ENCODE results near the gene ZNF385A. TPM values are rescaled to one million over a fixed set of nuclear protein-coding genes. Genes with fewer than 3 reads are reported as not detected.
A peak's percentile ranks its signal among the peaks of the same experiment; 100 is the strongest.
"Not testable (repeated sequence)": the region's sequence is repeated elsewhere in the genome, so short reads cannot be mapped to it uniquely, and the experiment has no call there.

ZNF385A gene
- total RNA-seq, 2 experiments from 2014 or later = 1.4 to 2.0 TPM

DNA sequence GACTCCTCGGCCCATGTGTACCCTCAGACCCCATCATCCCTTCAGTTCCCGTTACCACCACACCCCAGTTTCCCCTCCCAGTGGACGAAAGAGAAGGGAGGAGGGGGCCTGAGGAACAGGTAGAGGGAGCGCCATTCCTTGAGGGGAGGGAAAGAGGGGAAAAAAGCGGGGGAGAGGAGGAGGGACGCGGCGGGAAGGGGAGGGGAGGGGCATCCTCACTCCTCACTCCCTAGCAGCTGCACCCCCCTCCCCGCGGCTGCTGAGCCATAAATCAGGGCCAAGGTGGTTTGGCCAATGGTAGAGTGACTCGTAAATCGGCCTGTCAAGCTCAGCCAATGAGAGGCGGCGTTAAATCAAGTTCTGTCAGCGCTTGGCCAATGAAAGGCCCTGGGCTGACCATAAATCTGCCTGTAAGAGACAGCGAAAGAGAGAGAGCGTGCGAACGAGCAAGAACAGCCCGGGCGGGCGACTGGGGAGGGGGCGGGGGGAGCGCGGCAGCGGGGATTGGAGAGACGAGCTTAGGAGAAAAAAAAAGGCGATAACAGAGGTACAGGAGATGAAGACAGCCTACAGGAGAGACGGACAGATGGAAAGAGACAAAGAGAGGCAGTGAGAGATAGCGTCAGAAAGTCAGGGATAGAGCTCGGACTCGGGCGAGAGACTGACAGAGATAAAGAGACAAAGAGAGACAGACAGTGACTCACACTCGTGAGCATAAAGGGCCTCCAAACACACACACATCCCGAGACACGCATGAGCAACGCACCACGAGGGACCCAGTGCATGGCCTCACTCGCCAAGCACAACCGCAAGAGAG is 25.4 kb downstream of the ZNF385A start:
- H3K27me3 Mint-ChIP-seq = no peaks in the 10 kb centered on the region
- peaks cover 26% of the 10 kb centered on the region for H3K4me1 Mint-ChIP-seq
- H3K9me3 Mint-ChIP-seq = no peaks in the 10 kb centered on the region
- H3K27ac Mint-ChIP-seq = no peak overlapping the region
- no peak overlapping the region for H3K4me3 Mint-ChIP-seq
- no peaks in the 10 kb centered on the region for H3K36me3 Mint-ChIP-seq
- POLR2A ChIA-PET = interaction anchor here (0.5 to 3.9 kb wide), 17 partner anchors 9 to 1967 kb away, joined by 3 to 32 read pairs (median 5); partner anchors contain the start of genes CBX5, COPZ1, HNRNPA1 and NFE2
- ATAC-seq (ENCODE audit: low read depth) (peak; percentile 96), DNase-seq (peak; percentile 84)

DNA sequence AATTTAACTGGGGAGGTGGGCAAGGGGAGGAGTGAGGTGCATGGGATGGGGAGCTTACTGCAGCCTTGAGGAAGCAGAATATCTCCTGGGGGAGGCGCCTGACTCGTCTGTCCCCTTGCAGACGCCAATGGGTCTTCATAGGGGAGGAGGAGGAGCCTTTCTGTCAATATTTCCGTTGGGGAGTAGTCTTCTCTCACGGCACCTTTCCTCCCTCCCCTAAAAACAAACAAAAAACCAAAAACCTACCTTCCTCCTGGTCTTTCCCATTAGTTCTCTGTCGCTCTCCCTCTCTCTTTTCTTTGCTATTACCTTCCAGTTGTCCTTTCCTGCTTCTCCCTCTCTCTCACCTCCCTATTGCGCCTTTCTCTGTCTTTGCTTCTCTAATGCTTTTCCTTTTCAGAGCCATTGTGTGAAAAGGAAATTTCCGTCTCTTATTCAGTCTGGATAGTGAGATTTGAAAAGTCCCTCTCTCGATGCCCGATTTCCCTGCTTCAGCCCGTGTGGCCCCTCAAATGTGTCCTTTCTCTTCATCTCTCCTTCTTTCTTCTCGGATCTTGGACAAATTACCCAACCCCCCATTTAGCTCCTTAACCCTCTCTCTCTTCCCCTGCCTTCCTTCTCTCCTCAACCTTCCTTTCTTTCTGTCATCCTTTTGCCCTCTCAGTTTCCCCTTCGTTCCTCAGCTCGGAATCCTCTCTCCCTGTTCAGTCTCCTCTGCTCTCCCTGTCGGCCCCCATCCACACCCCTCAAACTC is 26.2 kb downstream of the ZNF385A start:
- H3K27me3 Mint-ChIP-seq = no peaks in the 10 kb centered on the region
- DNase-seq (peak; percentile 42), ATAC-seq (ENCODE audit: low read depth) (peak; percentile 47)
- no peak overlapping the region for H3K4me3 Mint-ChIP-seq
- no peaks in the 10 kb centered on the region for H3K9me3 Mint-ChIP-seq
- H3K4me1 Mint-ChIP-seq = peaks cover 18% of the 10 kb centered on the region
- H3K27ac Mint-ChIP-seq = no peak overlapping the region
- POLR2A ChIA-PET = interaction anchor here (0.6 to 3.9 kb wide), 16 partner anchors 11 to 1968 kb away, joined by 3 to 32 read pairs (median 5); partner anchors contain the start of genes CBX5, COPZ1, HNRNPA1 and NFE2
- H3K36me3 Mint-ChIP-seq = no peaks in the 10 kb centered on the region

GRCh38 chr12:54357506-54358190 is 26.9 kb downstream of the ZNF385A start:
- Mint-ChIP-seq H3K27me3 (no peaks in the 10 kb centered on the region), H3K9me3 (no peaks in the 10 kb centered on the region), H3K27ac (no peak overlapping the region), H3K4me1 (peaks cover 19% of the 10 kb centered on the region), H3K36me3 (no peaks in the 10 kb centered on the region), H3K4me3 (no peak overlapping the region)
- POLR2A ChIA-PET = interaction anchor here (0.6 to 3.9 kb wide), 7 partner anchors 11 to 94 kb away, joined by 3 to 32 read pairs (median 7); partner anchors contain the start of genes CBX5, COPZ1, HNRNPA1 and NFE2
- ATAC-seq (ENCODE audit: low read depth) (no peak), DNase-seq (no peak)

DNA sequence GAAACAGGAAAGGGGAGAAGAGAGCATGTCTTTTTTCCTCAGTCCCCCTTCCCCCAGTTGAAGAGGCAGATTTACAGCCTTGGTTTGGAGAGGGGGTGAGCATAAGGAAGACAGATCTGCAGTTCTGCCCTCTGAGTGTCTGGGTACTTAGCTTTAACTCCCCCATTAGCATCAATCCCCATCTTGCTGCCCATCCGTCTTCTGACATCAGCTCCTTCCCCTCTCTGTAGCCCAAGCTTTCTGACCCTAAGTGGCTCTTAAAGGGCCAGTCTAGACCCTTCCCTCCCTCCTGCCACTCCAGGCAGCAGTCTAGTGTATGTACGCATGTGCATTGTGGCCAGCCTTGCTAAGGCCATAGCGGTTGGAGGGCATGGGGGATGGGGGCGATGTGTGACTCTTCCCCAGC is 27.6 kb downstream of the ZNF385A start:
- H3K27me3 Mint-ChIP-seq = no peaks in the 10 kb centered on the region
- POLR2A ChIA-PET = interaction anchor here (1.7 to 3.9 kb wide), 2 partner anchors 32 to 70 kb away, joined by 3 to 20 read pairs; partner anchors contain the start of gene COPZ1

GRCh38 chr12:54356228-54356627 is 28.3 kb downstream of the ZNF385A start:
- Mint-ChIP-seq H3K27me3 (no peaks in the 10 kb centered on the region), H3K27ac (no peak overlapping the region)
- POLR2A ChIA-PET = interaction anchor here (1.7 to 3.9 kb wide), 2 partner anchors 31 to 69 kb away, joined by 3 to 20 read pairs; partner anchors contain the start of gene COPZ1

More for the DNA sequence above, 27.6 kb downstream of the ZNF385A start:
- peaks cover 3% of the 10 kb centered on the region for H3K36me3 Mint-ChIP-seq
- H3K4me3 Mint-ChIP-seq = no peak overlapping the region
- ATAC-seq (ENCODE audit: low read depth) (no peak), DNase-seq (no peak)
- no peaks in the 10 kb centered on the region for H3K9me3 Mint-ChIP-seq
- no peak overlapping the region for H3K27ac Mint-ChIP-seq
- H3K4me1 Mint-ChIP-seq = peaks cover 26% of the 10 kb centered on the region

DNA sequence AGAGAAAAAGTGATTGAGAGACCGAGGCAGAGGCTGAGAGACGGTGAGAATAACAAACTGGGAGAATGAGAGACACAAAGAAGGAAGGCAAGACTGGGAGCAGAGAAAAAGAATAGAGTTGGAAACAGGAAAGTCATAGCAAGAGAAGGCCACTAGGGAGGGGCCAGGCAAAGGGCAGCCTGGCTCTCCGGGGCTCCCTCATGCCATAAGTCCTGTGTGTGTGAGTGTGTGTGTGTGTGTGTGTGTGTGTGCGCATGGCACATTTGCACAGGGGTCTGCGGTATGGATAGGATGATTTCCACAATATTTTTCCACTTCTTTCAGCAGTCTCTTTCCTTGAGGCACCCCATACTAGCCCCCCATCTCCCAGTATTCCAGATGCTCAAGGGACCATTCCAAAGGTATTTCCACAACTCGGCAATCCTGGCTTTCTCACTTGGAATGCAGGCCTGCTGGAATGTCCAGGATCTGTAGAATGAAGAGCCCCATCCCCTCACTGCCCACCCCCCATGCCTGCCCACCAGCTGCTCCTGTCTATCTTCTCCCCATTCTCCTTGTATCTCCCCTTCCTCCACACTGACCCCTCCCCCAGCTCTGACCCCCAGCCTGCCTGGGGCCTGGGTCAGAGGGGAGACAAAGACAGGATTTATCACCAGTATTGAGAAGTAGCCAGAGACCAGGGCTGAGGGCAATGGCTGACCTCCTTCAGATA is 29.3 kb downstream of the ZNF385A start:
- Mint-ChIP-seq H3K4me3 (no peak overlapping the region), H3K36me3 (peaks cover 15% of the 10 kb centered on the region), H3K4me1 (peaks cover 23% of the 10 kb centered on the region), H3K9me3 (no peaks in the 10 kb centered on the region), H3K27ac (no peak overlapping the region), H3K27me3 (no peaks in the 10 kb centered on the region)
- POLR2A ChIA-PET = interaction anchor here (1.7 kb wide), 1 partner anchor 68 kb away, joined by 3 read pairs; no protein-coding TSS in a partner anchor
- ATAC-seq (ENCODE audit: low read depth) (no peak), DNase-seq (no peak)

More at GRCh38 chr12:54356228-54356627, 28.3 kb downstream of the ZNF385A start:
- no peak for ATAC-seq (ENCODE audit: low read depth)
- Mint-ChIP-seq H3K36me3 (peaks cover 6% of the 10 kb centered on the region), H3K4me1 (peaks cover 29% of the 10 kb centered on the region), H3K4me3 (no peak overlapping the region), H3K9me3 (no peaks in the 10 kb centered on the region)
- DNase-seq = no peak

DNA sequence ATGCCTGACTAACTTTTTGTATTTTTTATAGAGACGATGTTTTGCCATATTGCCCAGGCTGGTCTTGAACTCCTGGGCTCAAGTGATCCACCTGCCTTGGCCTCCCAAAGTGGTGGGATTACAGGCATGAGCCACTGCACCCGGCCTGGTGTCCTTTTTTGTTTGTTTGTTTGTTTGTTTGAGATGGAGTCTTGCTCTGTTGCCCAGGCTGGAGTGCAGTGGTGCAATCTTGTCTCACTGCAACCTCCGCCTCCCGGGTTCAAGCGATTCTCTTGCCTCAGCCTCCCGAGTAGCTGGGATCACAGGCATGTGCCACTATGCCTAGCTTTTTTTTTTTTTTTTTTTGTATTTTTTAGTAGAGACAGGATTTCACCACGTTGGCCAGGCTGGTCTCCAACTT is 30.3 kb downstream of the ZNF385A start:
- peaks cover 22% of the 10 kb centered on the region for H3K4me1 Mint-ChIP-seq
- H3K27ac Mint-ChIP-seq; H3K4me3 Mint-ChIP-seq; H3K27me3 Mint-ChIP-seq; H3K9me3 Mint-ChIP-seq; DNase-seq; ATAC-seq (ENCODE audit: low read depth): not testable (repeated sequence)
- POLR2A ChIA-PET = interaction anchor here (0.6 to 2.2 kb wide), 2 partner anchors 9 to 75 kb away, joined by 3 to 7 read pairs; no protein-coding TSS in a partner anchor
- H3K36me3 Mint-ChIP-seq = peaks cover 21% of the 10 kb centered on the region

DNA sequence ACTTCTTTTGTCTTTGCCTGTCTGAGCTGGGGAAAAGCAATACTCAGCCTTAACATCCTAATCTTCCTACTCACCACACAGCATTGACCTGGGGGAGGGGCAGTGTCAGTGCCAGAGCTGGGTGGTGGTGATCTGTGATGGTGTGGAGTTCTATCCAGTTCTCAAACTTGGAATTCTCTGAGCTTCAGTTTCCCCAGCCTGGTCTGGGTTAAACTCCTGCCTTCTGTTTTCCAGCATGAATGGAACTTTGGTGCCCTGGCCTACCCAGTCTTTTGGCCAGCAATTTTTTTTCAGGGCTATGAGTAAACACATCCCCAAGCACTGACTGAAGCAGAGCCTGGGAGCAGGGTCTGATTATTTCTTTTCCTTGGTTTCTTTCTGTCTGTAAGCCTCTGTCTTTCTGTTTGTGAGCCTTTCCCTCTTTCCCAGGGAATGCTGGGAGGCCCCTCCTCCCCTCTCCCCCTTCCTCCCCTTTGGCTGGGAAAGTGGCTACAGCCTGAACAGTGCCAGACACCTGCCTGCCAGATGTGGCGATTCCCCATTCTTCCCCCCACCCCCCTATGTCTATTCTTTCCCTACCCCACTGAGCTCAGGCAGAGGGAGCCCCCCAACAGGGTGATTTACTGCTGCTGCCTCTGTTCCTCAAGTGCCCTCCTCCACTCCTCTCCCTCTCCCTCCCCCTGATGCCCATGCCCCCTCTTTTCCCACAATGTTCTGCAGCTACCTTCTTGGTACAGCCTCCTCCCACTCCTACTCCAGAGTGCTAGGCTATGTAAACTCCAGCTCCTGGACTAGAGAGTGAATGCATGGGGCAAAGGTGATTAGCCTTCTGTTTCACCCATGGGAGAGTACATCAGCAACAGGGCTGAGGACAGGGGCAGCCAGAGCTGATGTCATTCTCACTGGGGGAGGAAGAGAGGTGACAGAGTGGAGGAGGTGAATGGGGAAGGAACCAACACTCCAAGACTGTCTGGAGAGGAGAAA is 31.4 kb downstream of the ZNF385A start:
- ATAC-seq (ENCODE audit: low read depth) = no peak
- no peak overlapping the region for H3K4me3 Mint-ChIP-seq
- H3K36me3 Mint-ChIP-seq = peaks cover 21% of the 10 kb centered on the region
- peaks cover 22% of the 10 kb centered on the region for H3K4me1 Mint-ChIP-seq
- no peaks in the 10 kb centered on the region for H3K27me3 Mint-ChIP-seq
- DNase-seq = no peak
- H3K9me3 Mint-ChIP-seq = no peaks in the 10 kb centered on the region
- POLR2A ChIA-PET = interaction anchor here (0.7 to 2.2 kb wide), 4 partner anchors 10 to 137 kb away, joined by 3 to 7 read pairs (median 3); partner anchors contain the start of gene HNRNPA1
- no peak overlapping the region for H3K27ac Mint-ChIP-seq

- peak; percentile 77 for ATAC-seq (ENCODE audit: low read depth)
- Mint-ChIP-seq H3K27me3 (no peaks in the 10 kb centered on the region), H3K36me3 (peaks cover 27% of the 10 kb centered on the region), H3K9me3 (no peaks in the 10 kb centered on the region), H3K4me3 (peak overlapping the region; percentile 71), H3K27ac (peak overlapping the region; percentile 56), H3K4me1 (peaks cover 20% of the 10 kb centered on the region)
- DNase-seq = no peak
- POLR2A ChIA-PET = interaction anchor here (0.6 to 2.2 kb wide), 5 partner anchors 11 to 136 kb away, joined by 3 to 7 read pairs (median 4); partner anchors contain the start of gene COPZ1
Measured at GRCh38 chr12:54352022-54352531, 32.5 kb downstream of the ZNF385A start.

GRCh38 chr12:54351341-54351740 is 33.2 kb downstream of the ZNF385A start:
- Mint-ChIP-seq H3K27me3 (no peaks in the 10 kb centered on the region), H3K9me3 (no peaks in the 10 kb centered on the region), H3K27ac (no peak overlapping the region), H3K36me3 (peaks cover 30% of the 10 kb centered on the region), H3K4me1 (peaks cover 15% of the 10 kb centered on the region), H3K4me3 (no peak overlapping the region)
- DNase-seq (no peak), ATAC-seq (ENCODE audit: low read depth) (no peak)
- POLR2A ChIA-PET = interaction anchor here (0.6 kb wide), 1 partner anchor 54 kb away, joined by 6 read pairs; no protein-coding TSS in a partner anchor

DNA sequence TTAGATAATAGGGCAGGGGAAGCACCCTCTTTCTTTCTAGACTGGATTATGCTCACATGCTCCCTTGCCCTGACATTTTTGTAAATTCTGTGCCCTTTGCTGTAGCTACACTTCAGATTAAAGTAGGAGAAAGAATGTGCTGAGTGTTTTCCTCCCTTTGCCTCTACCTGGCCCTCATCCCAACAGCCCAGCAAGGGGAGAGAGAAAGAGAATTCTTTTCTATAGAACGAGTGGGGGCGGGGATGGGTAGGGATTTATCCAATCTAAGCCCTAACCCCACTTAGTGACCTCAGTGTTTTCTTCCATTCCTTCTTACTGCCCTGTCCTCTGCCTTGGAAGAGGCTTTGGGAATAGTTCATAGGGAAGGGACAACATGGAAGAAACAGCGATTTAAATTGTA is 33.8 kb downstream of the ZNF385A start:
- POLR2A ChIA-PET = interaction anchor here (1.0 to 1.1 kb wide), 2 partner anchors 9 to 26 kb away, joined by 3 read pairs; partner anchors contain the start of gene COPZ1
- Mint-ChIP-seq H3K4me1 (peaks cover 15% of the 10 kb centered on the region), H3K27ac (no peak overlapping the region), H3K36me3 (peaks cover 31% of the 10 kb centered on the region), H3K4me3 (no peak overlapping the region), H3K27me3 (no peaks in the 10 kb centered on the region), H3K9me3 (no peaks in the 10 kb centered on the region)
- no peak for ATAC-seq (ENCODE audit: low read depth)
- DNase-seq = no peak
